ES-I3 (cell line): Measurements from ENCODE around the gene IRF4.

ENCODE experiments used
- H3K36me3 ChIP-seq: 2 replicates; pipeline ENCODE4 v1.6.1; 2013; ENCODE audit warnings: mild to moderate bottlenecking, low read length, control low read depth, moderate library complexity; ENCODE audit not compliant: insufficient read depth
- H3K4me1 ChIP-seq: 2 replicates; pipeline ENCODE4 v1.6.1; 2013; ENCODE audit warnings: mild to moderate bottlenecking, control low read depth, low read length; ENCODE audit not compliant: insufficient read depth
- H3K9ac ChIP-seq: 2 replicates; pipeline ENCODE4 v1.6.1; 2013; ENCODE audit warnings: low read depth, mild to moderate bottlenecking, low read length, moderate library complexity
- H3K9me3 ChIP-seq: 2 replicates; pipeline ENCODE4 v1.6.1; 2013; ENCODE audit warnings: mild to moderate bottlenecking, low read length, moderate library complexity; ENCODE audit not compliant: control insufficient read depth, insufficient read depth

The IRF4 gene

DNA sequence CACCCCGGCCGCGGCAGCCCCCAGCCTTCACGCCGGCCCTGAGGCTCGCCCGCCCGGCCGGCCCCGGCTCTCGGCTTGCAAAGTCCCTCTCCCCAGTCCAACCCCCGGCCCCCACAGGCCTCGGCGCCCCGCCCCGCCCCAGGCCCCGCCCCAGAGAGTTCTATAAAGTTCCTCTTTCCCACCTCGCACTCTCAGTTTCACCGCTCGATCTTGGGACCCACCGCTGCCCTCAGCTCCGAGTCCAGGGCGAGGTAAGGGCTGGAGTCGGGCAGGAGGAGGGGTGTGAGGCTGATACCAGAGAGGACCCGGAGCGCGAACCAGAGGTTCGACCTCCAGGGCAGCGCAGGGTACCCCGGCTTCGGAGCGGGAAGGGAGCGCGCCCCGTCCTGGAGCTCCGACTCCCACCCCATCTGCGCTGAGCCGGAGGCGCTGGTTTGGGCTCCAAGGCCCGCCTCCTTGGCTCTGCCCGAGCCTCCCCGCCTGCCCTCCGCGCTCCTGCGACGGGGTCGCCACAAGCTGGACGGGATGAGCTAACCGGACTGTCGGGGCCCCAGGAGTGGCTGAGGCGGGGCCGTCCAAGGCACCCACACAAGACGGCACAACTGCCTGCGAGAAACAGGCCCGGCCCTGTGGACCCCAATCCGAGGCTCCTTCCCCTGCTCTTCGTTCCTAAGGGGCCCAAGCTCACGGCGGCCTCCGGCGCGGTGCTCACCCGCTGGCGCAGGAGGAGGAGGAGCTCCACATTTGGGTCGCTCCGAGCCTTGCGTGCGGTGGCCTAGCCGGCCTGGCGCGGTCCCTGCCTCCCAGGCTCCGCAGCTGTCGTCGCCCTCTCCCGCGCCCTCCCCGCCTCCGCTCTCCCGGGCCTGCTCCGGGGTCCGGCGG lies at the start of gene IRF4:
TSS of gene IRF4 (plus strand) at position 194 of the 882 bp plus-strand sequence. CDS start 1,401 bp downstream, outside the sequence.
- H3K9ac ChIP-seq: peak within 1 kb of the TSS; percentile 59; the same call in 1 of the 2 replicates

DNA sequence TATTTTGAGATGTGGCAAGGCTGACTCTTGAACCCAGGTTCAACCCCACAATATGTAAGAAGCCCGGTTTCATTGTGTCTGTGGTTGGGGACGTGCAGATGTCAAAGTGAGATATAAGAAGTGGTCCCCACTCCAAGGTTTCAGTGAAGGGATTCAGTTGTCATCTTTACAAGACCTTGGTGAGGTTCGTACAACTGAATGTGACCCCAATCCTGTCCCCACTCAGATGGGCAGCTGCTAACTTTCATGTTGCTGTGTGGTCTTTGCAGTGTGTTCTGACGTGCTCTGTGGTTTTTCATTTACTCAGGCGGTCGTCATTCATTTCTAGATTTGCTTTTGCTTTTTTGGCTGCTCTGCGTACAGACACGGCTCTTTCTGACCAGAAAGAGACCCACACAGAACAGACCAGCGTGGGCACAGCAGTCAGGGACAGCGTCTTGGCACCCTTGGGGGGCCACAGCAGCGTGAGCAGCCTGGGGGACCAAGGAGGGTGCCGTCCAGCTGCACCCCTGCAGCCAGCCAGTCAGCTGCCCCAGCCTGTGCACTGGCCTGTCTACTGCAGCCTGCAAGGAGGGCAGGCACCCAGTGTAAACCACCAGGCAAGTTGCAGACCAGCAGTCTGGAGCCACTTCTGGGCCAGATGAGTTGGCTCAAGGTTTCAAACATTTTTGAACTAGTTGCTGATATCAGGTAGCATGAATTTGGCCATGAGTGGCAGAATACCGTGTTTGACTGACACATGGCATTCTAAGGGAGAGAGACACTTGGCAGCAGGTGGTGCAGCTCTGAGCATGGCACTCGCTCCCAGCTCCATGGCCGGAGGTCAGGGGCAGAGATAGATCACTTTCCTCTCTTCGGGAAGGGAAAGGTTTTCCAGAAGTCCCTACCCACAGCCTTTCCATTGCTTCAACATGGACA lies 49.4 kb upstream of the IRF4 start:
- no peaks in the 10 kb centered on the region; the same call in 1 of the 2 replicates for H3K36me3 ChIP-seq
- H3K4me1 ChIP-seq: no peaks in the 10 kb centered on the region
- H3K9ac ChIP-seq: no peak overlapping the region
- H3K9me3 ChIP-seq: no peaks in the 10 kb centered on the region

More for the DNA sequence above, at the start of gene IRF4:
- no peaks in the 10 kb centered on the region for H3K36me3 ChIP-seq
- H3K9me3 ChIP-seq: no peaks in the 10 kb centered on the region
- H3K4me1 ChIP-seq: no peaks in the 10 kb centered on the region

DNA sequence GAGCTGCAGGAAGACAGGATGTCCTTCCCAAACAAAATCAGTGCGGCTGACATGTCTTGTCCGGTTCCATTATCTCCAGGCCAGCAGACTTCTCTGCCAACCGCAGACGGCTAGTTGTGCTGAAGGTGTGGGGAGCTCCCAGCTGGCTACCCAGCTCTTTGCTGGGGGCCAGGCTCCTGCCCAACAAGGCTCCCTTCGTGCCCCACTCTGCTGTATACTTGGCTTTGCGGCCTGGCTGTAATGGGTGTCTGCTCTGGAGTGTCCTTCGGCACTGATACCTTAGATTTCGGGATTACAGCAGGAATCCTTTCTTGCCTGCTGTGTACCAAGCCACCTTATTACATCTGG lies 48.7 kb upstream of the IRF4 start:
- Histone ChIP-seq H3K4me1 (no peaks in the 10 kb centered on the region), H3K9ac (no peak overlapping the region), H3K36me3 (no peaks in the 10 kb centered on the region; the same call in 1 of the 2 replicates), H3K9me3 (no peaks in the 10 kb centered on the region)

GRCh38 chr6:343226-343935 lies 48.2 kb upstream of the IRF4 start:
- Histone ChIP-seq H3K36me3 (no peaks in the 10 kb centered on the region; the same call in 1 of the 2 replicates), H3K9me3 (no peaks in the 10 kb centered on the region), H3K9ac (no peak overlapping the region), H3K4me1 (no peaks in the 10 kb centered on the region)

DNA sequence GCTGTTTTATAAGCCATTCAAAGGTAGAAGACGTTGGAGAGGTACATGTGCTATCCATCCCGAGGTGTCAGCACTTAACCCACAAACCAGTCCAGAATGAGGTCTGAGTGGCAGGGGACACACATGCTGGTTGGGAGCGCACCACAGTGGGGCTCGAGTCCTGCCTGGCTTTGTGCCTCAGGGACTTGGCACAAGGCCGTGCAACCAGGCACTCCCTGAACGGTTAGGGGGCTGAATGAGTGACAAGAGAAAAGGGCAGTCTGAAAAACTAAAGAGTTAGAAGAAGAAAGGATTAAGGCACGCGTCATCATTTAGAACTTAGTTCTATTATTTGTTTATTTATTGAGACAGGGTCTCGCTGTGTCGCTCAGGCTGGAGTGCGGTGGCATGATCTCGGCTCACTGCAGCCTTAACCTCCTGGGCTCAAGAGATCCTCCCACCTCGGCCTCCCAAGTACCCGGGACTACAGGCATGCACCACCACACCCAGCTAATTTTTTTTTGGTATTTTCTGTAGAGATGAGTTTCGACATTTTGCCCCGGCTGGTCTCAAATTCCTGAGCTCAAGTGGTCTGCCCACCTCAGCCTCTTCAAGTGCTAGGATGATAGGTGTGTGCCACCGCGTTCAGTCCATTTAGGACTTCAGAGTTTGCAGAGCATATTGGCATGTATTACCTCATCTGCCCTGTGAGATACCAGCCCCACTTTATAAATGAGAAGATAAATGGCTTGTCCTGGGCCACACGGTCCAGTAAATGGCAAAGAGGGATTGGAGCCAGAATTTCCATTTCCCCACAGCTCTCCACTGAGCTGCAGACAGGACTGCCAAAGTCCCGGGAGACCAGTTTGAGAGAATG lies 47.4 kb upstream of the IRF4 start:
- Histone ChIP-seq H3K4me1 (no peaks in the 10 kb centered on the region), H3K9ac (no peak overlapping the region), H3K36me3 (no peaks in the 10 kb centered on the region; the same call in 1 of the 2 replicates), H3K9me3 (no peaks in the 10 kb centered on the region)

- no peaks in the 10 kb centered on the region; the same call in 1 of the 2 replicates for H3K36me3 ChIP-seq
- no peaks in the 10 kb centered on the region for H3K9me3 ChIP-seq
- H3K4me1 ChIP-seq: no peaks in the 10 kb centered on the region
- H3K9ac ChIP-seq: no peak overlapping the region
These were observed 46.7 kb upstream of the IRF4 start for GRCh38 chr6:344816-345340.

GRCh38 chr6:345747-346385 lies 45.7 kb upstream of the IRF4 start:
- Histone ChIP-seq H3K36me3 (no peaks in the 10 kb centered on the region; the same call in 1 of the 2 replicates), H3K9me3 (no peaks in the 10 kb centered on the region)

GRCh38 chr6:346386-347030 lies 45.0 kb upstream of the IRF4 start:
- Histone ChIP-seq H3K36me3 (no peaks in the 10 kb centered on the region), H3K9me3 (no peaks in the 10 kb centered on the region), H3K4me1 (no peaks in the 10 kb centered on the region), H3K9ac (no peak overlapping the region)

More at GRCh38 chr6:345747-346385, 45.7 kb upstream of the IRF4 start:
- Histone ChIP-seq H3K9ac (no peak overlapping the region), H3K4me1 (no peaks in the 10 kb centered on the region)

DNA sequence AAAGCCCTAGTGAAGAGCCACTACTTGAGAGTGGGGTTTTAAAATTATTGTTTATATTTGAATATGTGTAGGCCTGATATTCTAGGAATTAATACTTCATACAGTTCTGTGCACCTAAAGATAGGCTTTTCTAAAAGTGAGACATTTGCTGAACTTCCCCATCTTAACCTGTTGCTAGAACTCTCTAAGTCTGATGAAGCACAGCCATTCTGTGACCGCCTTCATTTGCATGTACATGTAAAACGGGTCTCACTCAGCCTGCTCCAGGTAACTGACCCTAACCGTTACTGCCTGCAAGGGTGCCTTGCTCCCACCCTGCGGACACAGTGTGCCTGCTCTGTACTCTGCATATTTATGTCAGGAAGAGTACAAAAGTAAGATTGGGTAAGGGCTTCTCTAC lies 44.3 kb upstream of the IRF4 start:
- Histone ChIP-seq H3K4me1 (no peaks in the 10 kb centered on the region; the same call in 1 of the 2 replicates), H3K36me3 (no peaks in the 10 kb centered on the region), H3K9ac (no peak overlapping the region), H3K9me3 (no peaks in the 10 kb centered on the region)

GRCh38 chr6:347951-348859 lies 43.3 kb upstream of the IRF4 start:
- Histone ChIP-seq H3K36me3 (no peaks in the 10 kb centered on the region), H3K4me1 (no peaks in the 10 kb centered on the region; the same call in 1 of the 2 replicates), H3K9me3 (no peaks in the 10 kb centered on the region), H3K9ac (no peak overlapping the region)

DNA sequence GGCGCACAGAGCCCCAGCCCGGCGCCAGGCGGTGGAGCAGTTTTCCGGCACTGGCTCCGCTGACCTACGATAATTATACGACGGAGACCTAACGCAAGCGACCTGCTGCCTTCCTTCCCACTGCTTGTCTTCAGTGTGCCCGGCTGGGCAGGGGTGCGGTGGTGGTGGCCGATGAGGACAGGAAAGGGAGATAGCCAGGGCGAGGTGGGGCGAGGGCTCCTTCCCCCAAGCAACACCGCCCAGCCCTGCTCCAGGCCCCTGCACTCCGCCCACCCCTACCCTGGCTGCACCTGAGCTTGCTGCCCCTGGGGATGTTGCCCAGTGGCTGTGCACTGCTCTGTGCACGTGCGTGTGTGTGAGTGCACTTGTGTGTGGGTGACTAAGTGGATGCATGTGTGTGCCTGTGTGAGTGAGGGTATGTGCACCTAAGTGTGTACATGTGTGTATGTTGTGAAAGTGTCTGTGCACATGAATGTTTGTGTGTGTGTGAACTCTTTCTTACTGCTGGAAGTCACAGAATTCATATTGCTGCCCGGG lies 42.6 kb upstream of the IRF4 start:
- H3K36me3 ChIP-seq: no peaks in the 10 kb centered on the region
- no peaks in the 10 kb centered on the region for H3K9me3 ChIP-seq
- no peak overlapping the region for H3K9ac ChIP-seq
- H3K4me1 ChIP-seq: no peaks in the 10 kb centered on the region; the same call in 1 of the 2 replicates
